ENCODE measurements around the gene TBC1D19.
"Not testable (repeated sequence)": the region's sequence is repeated elsewhere in the genome, so short reads cannot be mapped to it uniquely, and the experiment has no call there.

The TBC1D19 gene

GRCh38 chr4:26601204-26601603, 17.3 kb downstream of the TBC1D19 start:
- DNase-seq: no peak

- no peak for DNase-seq
These were observed 23.9 kb downstream of the TBC1D19 start for GRCh38 chr4:26607776-26608175.

DNA sequence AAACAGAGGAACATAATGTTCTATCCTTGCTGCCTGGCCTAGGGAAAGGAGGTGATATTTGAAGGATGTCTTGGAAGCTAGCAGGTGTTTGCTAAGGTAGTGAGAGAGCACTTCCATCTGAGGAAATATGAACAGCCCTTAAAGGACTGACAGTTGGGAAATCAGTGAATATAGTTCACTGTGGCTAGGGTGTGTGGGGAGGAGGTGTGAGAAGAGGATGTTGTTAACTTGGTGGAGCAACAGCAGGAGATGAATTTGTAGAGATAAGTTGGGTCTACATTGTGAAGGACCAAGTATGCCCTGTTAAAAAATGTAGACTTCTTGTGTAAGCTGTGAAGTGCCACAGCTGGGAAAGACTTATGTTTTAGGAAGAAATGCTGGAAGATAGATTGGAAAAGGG, 25.5 kb downstream of the TBC1D19 start:
- no peak for DNase-seq

DNA sequence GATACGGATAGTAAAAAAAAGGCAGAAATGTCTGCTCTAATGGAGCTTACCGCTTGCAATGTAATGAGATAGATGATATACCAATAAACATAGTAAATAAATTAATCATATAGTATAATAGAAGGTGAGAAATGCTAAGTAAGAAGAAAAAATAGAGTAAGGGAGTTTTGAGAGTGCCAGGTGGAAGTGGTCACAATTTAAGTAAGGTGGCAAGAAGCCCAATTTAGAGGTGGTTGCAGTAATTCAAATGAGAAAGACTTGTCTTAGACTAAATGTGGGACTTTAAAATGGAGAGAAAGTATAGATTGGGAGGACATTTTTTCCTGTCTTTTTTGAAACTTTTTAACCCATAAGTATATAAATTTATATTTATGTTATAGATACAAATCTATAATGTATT, 26.0 kb downstream of the TBC1D19 start:
- DNase-seq: no peak

DNA sequence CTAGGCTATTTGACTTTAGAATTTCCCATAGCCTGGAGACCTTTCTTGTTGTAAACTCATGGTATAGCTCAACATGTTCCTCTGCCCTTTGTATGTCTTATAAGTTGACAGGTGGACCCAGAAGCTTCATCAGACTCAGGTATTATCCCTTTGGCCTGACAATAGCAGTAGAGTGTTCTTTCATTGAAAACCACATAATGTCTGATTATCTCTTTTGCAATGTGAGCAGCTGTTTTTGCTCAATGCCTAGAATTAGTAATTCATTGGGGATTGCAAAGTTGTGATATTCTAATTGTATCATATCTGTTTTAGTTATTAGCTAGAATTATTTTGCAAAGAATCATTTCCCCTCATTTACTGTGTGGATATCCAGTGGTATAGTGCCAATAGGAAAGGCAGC, 27.5 kb downstream of the TBC1D19 start:
- no peak for DNase-seq

DNA sequence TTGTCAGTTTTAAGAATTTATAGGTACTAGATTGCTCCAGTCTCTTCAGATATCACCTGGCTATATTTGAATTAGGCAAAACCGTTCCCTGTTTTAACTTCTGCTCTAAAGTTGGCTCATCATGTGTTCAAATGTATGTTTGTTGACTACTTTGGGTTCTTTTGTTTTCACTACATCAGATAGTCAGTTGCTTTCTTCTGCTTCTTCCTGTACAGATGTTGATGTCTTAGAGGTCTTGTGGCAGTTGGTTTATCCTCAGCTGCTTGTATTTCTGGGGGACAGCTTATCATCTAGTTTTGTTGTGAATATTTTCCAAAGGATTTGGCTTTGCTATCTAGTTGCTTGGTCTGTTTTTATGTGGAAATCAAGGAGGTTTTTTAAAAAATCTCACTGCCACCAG, 28.0 kb downstream of the TBC1D19 start:
- DNase-seq: no peak

- no peak for DNase-seq
These were observed 29.4 kb downstream of the TBC1D19 start for GRCh38 chr4:26613237-26613636.

- no peak for DNase-seq
These were observed 29.9 kb downstream of the TBC1D19 start for GRCh38 chr4:26613735-26614134.

DNA sequence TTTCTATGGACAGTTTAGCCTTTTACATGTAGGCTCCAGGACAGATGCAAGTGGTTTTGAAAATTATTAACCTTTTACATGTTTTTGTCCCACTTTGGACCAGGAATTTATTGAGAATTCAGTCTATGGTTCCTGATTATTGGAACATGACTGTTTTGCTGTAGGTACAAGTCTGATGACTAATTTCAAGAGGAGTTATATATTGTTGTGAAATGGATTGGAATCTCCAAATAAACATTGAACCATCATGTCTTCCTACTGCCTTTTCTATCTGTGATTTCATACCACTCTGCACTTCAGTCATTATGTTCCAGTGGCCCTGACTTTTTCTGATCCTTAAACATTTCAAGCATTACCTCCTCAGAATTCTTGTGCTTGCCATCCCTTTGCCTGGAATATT, 35.9 kb downstream of the TBC1D19 start:
- no peak for DNase-seq

GRCh38 chr4:26621366-26621765, 37.5 kb downstream of the TBC1D19 start:
- no peak for DNase-seq

GRCh38 chr4:26622913-26623312, 39.0 kb downstream of the TBC1D19 start:
- no peak for DNase-seq

- not testable (repeated sequence) for DNase-seq
These were observed 42.8 kb downstream of the TBC1D19 start for GRCh38 chr4:26626658-26627057.

- DNase-seq: no peak
These were observed 49.0 kb downstream of the TBC1D19 start for GRCh38 chr4:26632916-26633315.

DNA sequence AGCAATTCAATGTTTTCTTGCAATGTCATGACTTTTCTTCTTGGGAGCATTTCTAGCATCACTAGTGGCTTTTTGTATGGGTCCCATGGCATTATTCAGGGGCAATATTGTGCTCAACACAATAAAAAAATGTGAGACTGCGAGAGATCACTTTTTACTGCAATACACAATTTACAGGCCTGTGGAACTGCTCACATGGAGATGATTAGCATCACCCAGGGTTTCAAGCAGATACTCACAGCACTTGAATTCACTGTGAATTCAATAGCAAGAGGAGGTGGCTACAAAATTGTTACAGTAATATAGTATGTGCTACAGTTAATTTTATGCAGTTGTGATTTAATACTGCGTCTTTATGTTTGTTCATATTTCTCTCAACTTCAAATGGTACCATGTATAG, 50.4 kb downstream of the TBC1D19 start:
- no peak for DNase-seq

DNA sequence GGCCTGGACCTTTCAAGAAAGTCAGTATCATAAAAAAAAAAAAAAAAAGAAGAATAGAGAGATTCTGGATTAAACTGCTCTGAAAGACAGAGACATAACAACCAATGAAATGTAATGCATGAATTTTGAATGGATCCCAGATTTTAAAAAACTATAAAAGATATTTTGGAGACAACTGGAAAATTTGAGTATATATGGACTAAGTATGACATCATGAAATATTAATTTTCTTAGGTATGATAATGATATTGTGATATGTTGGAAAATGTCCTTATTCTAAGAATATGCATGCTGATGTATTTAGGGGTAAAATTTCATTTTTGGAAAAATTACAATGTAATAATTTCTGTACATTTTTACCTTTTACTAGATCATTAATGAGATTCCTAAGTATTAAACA, 52.6 kb downstream of the TBC1D19 start:
- DNase-seq: no peak

DNA sequence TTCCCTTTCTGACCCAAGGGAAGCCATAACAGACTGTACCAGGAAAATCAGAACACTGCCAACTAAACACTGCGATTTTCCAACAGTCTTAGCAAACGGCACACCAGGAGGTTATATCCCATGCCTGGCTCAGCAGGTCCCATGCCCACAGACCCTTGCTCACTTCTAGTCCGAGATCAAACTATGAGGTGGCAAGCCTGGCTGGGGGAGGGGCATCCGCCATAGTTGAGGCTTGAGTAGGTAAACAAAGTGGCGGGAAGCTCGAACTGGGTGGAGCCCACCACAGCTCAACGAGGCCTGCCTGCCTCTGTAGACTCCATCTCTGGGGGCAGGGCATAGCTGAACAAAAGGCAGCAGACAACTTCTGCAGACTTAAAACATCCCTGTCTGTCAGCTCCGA, 56.8 kb downstream of the TBC1D19 start:
- DNase-seq: not testable (repeated sequence)

- DNase-seq: no peak
These were observed 63.8 kb downstream of the TBC1D19 start for GRCh38 chr4:26647523-26648224.

GRCh38 chr4:26648260-26648659, 64.4 kb downstream of the TBC1D19 start:
- DNase-seq: no peak

DNA sequence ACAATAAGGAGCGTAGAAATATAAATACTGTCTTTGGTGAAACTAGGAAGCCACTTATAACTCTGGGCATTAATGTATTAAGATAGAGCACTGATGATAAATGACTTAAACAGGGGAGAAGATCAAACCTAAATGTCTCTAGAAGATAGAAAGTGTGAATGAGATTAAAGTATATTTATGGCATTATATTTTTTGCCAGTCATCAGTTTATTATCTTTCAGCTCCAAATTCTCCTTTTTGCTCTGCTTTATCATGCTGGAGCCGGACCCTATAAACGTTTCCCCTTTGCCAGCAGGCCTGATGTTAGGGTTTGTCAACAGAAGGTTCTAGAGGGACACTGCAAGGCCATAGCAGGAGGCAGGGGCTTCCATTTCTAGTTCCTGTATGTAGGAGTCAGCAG, 76.4 kb downstream of the TBC1D19 start:
- no peak for DNase-seq

- peak; percentile 30 for DNase-seq
These were observed 80.0 kb downstream of the TBC1D19 start for GRCh38 chr4:26663888-26664287.

DNA sequence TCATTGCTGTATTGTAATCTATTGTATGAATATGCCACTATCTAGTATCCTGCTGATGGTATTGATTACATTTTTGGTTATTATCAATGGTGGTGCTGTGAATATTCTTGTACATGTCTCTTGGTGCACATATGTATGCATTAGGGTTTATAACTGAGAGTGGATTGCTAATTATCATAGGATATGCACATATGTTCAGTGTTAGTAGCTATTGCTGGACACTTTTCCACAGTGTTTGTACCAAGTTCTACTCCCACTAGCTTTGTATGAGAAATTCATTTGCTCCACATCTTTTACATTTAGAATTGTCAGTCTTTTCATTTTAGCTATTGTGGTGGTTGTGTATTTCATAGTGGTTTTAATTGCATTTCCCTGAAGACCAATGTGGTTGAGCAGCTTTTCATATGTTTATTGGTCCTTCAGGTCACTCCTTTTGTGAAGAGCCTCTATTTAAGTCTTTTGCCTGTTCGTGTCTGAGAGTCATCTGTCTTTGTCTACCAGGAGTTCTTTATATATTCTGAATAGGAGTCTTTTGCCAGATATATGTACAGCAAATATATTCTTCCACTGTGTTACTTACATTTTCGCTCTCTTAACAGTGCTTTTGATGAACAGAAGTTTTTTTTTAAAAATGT, 87.1 kb downstream of the TBC1D19 start:
- peak; percentile 37 for DNase-seq

DNA sequence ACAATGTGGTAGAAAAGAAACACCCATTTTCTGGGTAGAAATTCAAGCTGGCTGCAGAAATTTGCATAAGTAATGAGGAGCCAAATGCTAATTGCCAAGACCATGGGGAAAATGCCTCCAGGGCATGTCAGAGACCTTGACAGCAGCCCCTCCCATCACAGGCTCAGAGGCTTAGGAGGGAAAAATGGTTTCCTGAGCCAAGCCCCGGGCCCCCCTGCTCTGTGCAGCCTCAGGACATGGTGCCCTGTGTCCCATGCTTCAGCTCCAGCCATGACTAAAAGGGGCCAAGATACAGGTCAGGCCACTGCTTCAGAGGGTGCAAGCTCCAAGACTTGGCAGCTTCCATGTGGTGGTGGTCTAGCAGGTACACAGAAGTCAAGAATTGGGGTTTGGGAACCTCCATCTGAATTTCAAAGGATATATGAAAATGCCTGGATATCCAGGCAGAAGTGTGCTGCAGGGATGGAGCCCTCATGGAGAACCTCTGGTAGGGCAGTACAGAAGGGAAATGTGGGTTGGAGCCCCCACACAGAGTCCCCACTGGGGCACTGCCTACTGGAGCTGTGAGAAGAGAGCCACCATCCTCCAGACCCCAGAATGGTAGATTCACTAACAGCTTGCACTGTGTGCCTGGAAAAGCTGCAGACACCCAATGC, 95.3 kb downstream of the TBC1D19 start:
- DNase-seq: not testable (repeated sequence)

- DNase-seq: no peak
These were observed 98.6 kb downstream of the TBC1D19 start for GRCh38 chr4:26682436-26682835.

DNA sequence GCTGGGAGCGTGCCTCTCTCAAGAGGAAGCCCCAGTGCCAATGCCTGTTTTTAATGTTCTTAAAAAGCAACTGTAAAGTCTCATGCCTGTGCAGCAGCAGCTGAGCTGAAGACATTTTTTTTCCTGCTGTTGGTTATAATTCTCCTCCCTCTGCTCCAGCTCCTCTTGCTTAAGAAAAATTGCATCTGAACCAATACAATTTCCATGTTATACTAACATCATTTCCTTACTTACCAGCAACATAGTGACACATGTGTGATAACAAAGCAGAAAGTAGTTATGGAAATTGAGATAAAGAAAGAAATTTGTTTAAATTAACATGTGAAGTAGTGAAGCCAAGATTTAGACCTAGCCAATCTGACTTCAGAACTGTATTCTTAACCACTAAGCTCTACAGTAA, 101.4 kb downstream of the TBC1D19 start:
- no peak for DNase-seq

All from NCI-H1092 treated with DMSO at 0.1 percent for 48 hours (cell line).